ENCODE results near the gene AGAP2. TPM values are rescaled to one million over a fixed set of nuclear protein-coding genes. Genes with fewer than 3 reads are reported as not detected.
A peak's percentile ranks its signal among the peaks of the same experiment; 100 is the strongest.

AGAP2 gene
- total RNA-seq, 1 experiment from 2014 or later: 0.19 TPM

GRCh38 chr12:57739914-57740538, 1.5 kb upstream of the AGAP2 start:
- BruUV-seq (replicated peaks): no TSS peak
- Mint-ChIP-seq H3K9me3 (ENCODE audit: unreplicated experiment) (no peaks in the 10 kb centered on the region), H3K27me3 (ENCODE audit: insufficient read depth, unreplicated experiment) (peaks cover 55% of the 10 kb centered on the region), H3K27ac (ENCODE audit: low read depth, unreplicated experiment) (no peak overlapping the region), H3K4me1 (ENCODE audit: insufficient read depth, unreplicated experiment) (peaks cover 11% of the 10 kb centered on the region), H3K4me3 (ENCODE audit: unreplicated experiment) (no peak overlapping the region), H3K36me3 (ENCODE audit: insufficient read depth, unreplicated experiment) (peaks cover 10% of the 10 kb centered on the region)
- intact Hi-C loops (cut with micrococcal nuclease): no loop called here
- DNase-seq (ENCODE audit: unreplicated experiment): no peak
- CTCF ChIA-PET: interaction anchor here (1.2 kb wide), 1 partner anchor 157 kb away, joined by 4 read pairs; no protein-coding TSS in a partner anchor
- TF ChIP-seq CTCF (IDR thresholded peaks at IDR 0.05; ENCODE audit: unreplicated experiment): no peak
- POLR2A ChIA-PET: interaction anchor here (1.6 kb wide), 1 partner anchor 14 kb away, joined by 4 read pairs; no protein-coding TSS in a partner anchor

GRCh38 chr12:57739387-57739786, 845 bp upstream of the AGAP2 start:
- Mint-ChIP-seq H3K36me3 (ENCODE audit: insufficient read depth, unreplicated experiment) (peaks cover 3% of the 10 kb centered on the region), H3K4me1 (ENCODE audit: insufficient read depth, unreplicated experiment) (peaks cover 11% of the 10 kb centered on the region), H3K27me3 (ENCODE audit: insufficient read depth, unreplicated experiment) (peaks cover 62% of the 10 kb centered on the region), H3K9me3 (ENCODE audit: unreplicated experiment) (no peaks in the 10 kb centered on the region), H3K27ac (ENCODE audit: low read depth, unreplicated experiment) (no peak overlapping the region), H3K4me3 (ENCODE audit: unreplicated experiment) (no peak overlapping the region)
- no peak for TF ChIP-seq CTCF (IDR thresholded peaks at IDR 0.05; ENCODE audit: unreplicated experiment)
- POLR2A ChIA-PET: no interaction called here
- no peak for DNase-seq (ENCODE audit: unreplicated experiment)
- intact Hi-C loops (cut with micrococcal nuclease): no loop called here
- CTCF ChIA-PET: no interaction called here
- no TSS peak for BruUV-seq (replicated peaks)

GRCh38 chr12:57737467-57738460, 778 bp downstream of the AGAP2 start:
- Mint-ChIP-seq H3K4me1 (ENCODE audit: insufficient read depth, unreplicated experiment) (peaks cover 11% of the 10 kb centered on the region), H3K4me3 (ENCODE audit: unreplicated experiment) (no peak overlapping the region), H3K27ac (ENCODE audit: low read depth, unreplicated experiment) (no peak overlapping the region), H3K27me3 (ENCODE audit: insufficient read depth, unreplicated experiment) (peaks cover 68% of the 10 kb centered on the region), H3K36me3 (ENCODE audit: insufficient read depth, unreplicated experiment) (no peaks in the 10 kb centered on the region), H3K9me3 (ENCODE audit: unreplicated experiment) (no peaks in the 10 kb centered on the region)
- CTCF ChIA-PET: interaction anchor here (0.6 to 4.2 kb wide), 7 partner anchors 12 to 156 kb away, joined by 3 to 43 read pairs (median 4); no protein-coding TSS in a partner anchor
- intact Hi-C loops (cut with micrococcal nuclease): loop anchor here (2.0 kb wide), 1 partner anchor 155 kb away; no protein-coding TSS in a partner anchor
- TF ChIP-seq CTCF (IDR thresholded peaks at IDR 0.05; ENCODE audit: unreplicated experiment): peak; percentile 12
- no peak for DNase-seq (ENCODE audit: unreplicated experiment)
- POLR2A ChIA-PET: interaction anchor here (4.5 kb wide), 1 partner anchor 11 kb away, joined by 17 read pairs; no protein-coding TSS in a partner anchor
- BruUV-seq (replicated peaks): no TSS peak

Measured in MCF 10A (cell line).